NCI-H2029 (cell line): ENCODE measurements around the gene PLCG2.
"Not testable (repeated sequence)": the region's sequence is repeated elsewhere in the genome, so short reads cannot be mapped to it uniquely, and the experiment has no call there.

ENCODE experiments used
- DNase-seq: peaks from one replicate; lab custom pipeline; 2025; lab: John Stamatoyannopoulos, UW

Gene PLCG2

DNA sequence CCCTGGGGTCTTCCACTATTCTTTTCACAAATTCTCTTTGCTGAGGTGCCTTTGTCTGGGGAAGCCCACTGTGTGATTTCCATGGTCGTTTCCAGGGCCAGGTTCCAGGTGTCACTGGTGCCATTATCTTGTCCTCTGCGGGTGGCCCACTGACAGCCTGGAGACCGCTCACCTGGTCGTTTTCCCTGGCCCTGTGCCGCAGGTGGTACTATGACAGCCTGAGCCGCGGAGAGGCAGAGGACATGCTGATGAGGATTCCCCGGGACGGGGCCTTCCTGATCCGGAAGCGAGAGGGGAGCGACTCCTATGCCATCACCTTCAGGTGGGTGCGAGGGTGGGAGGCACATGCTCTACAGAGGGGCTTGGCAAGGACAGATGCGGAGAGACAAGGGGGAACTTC is 133.3 kb downstream of the PLCG2 start:
- no peak for DNase-seq

DNA sequence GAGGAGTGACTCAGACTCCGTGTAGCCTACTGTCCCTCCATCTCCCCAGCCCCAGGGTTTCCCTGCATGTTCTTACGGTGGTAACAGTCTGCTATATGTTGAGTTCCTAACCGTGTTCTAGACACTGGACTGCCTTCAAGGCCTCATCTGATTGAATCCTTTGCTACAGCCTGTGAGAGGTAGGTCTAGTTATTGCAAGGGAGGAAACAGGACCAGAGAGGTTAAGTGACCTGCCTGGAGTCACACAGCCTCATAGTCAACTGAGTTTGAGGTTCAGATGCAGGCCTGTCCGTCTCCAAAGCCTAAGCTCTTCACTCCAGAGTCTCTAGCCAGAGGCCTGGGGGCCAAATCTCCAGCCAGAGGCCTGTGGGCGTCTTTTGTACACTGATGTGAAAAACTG is 134.1 kb downstream of the PLCG2 start:
- DNase-seq: no peak

DNA sequence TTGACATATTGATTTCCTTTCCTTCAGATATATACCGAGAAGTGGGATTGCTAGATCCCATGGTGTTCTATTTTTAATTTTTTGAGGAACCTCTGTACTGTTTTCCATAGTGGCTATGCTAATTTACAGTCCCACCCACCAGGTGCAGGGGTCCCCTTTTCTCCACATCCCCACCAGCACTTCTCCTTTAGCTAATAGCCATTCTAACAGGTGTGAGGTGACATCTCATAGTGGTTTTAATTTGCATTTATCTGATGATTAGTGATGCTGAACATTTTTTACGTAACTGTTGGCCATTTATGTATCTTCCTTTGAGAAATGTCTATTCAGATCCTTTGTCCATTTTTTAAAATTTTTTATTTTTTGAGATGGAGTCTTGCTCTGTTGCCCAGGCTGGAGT is 138.3 kb downstream of the PLCG2 start:
- DNase-seq: no peak

DNA sequence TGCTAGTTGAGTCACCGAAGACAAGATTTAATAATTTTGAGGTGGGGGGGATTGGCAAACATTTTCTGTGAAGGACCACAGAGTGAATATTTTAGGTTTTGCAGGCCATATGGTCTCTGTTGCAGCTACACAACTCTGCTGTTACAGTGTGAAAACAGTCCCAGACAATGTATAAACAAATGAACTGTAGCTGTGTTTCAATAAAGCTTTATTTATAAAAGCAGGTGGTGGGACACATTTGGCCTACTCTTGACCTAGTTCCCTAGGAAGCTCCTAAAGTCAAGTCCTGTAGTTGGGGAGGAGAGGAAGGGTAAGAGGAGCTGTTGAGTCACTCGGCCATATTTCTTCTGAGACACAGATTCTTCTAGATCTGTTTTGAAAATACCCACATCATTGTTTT is 139.8 kb downstream of the PLCG2 start:
- DNase-seq: no peak

DNA sequence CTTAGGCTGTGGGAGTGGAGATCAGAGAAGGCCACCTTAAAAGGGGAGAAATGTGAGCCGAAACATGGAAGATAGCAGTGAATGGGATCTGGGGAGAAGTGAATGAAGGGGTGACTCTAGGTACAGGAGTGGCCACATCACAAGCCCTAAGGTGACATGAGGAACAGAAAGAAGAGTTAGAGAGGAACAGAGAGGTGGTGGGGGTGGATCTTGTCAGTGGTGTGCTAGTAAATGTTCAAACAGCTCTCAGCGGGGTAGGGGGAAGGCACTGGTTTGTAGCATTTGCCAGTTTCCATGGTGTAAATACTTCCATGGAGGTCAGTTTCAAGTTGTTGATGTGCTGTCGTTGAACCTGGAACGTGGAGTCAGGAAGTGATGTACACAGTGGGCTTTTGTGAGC is 141.4 kb downstream of the PLCG2 start:
- no peak for DNase-seq

DNA sequence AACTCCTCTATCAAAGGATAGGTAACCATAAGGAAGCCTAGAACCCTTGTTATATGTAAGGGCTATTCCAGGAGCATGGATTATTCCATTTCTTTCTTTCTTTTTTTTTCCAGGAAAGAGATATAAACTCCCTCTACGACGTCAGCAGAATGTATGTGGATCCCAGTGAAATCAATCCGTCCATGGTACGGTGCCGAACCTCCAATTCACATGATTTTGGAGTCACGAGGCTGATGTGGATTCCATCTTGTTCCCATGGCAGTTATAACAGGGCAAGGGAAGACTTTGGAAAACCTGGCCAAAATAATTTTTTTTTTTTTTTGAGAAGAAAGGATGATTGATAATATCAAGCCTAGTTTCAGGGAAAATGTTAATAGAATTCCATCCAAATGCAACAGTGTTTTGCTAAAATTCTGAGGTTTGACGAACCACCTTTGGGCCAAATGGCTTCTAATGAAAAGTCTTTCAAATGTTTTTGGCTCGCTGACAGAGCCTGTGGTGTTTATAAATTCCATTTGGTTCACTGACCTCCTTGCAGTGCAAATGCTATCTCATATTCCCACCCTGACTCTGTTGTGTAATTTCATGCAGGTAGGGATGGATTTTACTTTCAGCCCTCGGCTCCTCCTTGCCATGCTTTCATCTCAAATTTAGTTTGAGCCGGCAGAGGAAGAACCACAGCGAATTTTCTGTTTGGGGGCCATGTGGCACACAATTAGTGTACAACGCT is 142.2 kb downstream of the PLCG2 start:
- no peak for DNase-seq

DNA sequence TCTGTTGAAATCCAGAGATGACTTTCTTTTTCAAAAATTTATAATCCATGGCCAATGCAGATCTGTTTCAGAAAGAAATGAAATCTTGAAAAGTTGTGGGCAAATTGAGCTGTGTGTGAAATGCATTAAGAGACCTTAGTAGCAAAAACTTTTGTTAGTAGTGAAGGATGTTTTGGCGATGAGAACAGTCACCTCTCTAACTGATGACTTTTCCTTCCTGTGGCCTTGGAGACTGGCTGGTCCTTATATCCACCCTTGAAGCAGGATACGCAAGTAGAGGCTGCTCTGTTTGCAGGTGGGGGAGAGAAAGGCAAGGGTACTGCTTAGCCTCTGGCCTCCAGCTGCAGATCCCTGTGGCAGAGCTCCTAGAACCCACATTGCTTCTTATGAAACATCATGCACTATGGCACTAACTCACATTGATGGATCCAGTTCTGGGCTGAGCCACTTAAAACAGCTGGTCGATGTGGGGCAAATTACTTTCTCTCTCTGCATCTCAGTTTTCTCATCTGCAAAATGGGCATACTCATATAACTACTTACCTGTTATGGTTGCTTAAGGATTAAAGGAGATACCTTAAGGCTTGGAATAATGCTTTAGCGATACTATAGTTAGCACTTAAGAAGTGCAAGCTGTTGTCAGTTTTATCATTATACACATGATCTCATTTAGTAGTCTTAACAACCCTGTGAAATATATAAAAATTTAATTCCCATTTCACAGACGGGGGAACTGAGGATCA is 142.9 kb downstream of the PLCG2 start:
- no peak for DNase-seq

DNA sequence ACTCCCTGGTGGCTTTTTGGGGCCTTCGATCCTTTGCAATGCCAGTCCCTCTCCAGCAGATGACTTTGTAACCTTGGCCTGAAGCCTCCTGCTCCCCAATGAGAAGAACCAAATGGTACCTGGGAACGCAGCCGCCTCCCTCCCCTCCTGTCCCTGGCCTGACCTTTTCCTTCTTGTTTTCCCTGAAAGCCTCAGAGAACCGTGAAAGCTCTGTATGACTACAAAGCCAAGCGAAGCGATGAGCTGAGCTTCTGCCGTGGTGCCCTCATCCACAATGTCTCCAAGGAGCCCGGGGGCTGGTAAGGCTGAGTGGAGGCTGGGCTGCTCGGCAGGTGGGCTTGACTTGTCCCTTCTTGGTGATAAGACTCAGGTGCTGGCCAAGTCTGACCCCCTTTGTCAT is 144.2 kb downstream of the PLCG2 start:
- DNase-seq: no peak

DNA sequence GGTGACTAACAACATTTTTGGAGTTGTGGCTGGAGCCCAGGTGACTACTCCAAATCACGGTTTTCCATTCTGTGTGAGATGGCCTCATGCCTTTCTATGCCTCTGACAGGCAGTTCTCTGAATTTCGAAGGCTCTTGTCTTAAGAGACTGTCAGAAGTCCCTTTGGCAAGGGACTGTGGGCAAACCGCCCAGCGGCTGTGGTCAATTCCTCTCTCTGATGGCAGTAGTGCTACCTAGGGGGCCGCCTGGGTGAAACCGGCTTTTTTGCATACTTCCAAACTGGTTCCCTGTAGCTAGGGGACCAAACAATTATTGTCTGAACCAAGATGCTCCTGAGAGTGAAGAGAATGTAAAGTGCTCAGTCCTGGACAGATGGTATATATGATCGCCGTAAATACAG is 145.9 kb downstream of the PLCG2 start:
- no peak for DNase-seq

DNA sequence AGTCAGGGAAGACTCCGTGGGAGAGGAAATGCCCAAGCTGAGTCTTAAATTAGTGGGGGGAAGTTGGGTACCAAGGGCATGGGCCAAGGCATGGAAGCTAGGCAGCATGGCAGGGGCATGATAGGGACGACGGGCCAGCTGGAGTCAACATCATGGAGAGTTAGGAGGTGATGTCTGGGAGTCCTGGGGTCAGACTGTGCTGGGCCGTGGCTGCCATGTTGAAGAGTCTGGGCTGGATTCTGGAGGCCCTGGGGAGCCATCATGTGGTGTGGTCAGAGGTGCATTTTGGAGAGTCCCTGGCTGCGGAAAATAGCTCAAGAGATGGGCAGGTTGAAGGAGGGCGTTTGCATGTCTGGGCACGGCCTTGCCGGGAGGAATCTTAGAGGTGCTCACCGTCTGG is 146.9 kb downstream of the PLCG2 start:
- DNase-seq: no peak

DNA sequence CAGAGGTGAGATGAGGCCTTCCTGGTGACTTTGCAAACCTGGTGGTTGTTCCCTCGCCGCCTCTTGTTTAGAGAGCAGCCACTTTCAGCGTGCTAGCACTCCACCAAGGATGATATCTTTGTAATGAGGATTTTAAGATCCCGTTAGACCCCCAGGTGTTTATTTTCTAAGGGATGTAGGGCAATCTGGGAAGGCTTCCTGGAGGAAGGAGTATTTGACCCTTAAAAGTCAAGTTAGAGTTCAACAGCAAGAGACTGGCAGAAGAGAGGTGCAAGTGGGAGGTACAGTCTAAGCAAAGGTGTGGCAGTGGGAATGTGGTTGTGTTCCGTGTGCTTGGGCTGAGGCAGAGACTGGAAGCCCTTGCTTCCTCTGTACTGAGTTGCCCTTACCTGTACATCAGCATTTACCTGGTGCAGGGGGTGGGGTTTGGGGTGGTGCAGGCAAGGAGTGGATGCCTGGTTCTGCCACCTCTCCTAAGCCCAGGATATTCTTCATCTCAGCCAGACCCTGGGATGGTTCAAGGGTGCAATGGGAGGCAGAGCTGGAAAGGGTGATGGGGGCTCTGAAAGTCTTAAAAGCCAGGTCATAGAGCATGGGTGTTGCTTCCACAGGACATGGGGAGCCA is 148.6 kb downstream of the PLCG2 start:
- DNase-seq: no peak

DNA sequence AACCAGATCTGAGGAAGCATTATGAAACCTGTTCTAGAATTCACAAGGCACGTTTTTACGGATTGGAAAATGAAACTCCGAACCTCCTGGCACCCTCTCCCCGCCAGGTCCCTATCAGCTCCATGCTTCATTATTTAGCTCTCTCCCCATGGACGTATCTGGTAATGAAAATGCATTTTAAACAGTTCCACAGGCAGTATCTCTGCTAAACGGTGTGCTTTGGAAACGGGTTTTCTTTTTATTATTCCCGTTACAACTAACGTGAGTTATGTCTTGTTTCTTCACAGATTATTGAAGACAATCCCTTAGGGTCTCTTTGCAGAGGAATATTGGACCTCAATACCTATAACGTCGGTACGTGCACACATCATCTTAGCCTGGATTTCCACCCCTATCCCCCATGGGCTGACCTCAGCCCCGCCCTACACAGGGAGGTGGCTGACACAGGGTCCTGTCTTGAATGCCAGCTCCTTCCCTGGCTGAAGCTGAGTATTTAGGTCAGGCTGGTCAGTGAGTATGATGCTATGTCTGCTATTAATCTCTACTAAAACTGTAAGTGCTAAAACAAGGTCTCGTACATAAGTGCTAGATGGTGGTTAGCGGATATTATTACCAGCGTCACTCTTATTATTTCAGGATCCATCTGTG is 149.3 kb downstream of the PLCG2 start:
- DNase-seq: no peak

DNA sequence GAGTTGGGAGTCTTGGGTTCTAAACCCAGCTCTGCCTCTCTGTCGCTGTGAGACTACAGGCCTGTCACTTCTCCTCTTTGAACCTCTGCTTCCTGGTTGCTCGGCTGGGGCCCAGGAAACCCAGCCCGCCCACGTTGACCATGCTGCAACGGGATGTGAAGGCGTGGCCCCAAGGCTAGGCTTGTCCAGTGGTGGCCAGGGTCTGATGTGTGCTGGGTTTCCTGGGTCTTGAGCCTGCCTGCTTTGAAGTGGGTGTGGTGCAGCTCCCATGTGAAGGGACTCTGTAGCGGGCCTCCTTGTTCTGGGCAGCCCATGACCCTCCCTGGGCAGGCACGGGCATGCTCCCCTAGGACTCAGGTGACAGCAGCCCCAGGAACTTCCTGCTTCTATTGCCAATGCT is 149.9 kb downstream of the PLCG2 start:
- DNase-seq: no peak

DNA sequence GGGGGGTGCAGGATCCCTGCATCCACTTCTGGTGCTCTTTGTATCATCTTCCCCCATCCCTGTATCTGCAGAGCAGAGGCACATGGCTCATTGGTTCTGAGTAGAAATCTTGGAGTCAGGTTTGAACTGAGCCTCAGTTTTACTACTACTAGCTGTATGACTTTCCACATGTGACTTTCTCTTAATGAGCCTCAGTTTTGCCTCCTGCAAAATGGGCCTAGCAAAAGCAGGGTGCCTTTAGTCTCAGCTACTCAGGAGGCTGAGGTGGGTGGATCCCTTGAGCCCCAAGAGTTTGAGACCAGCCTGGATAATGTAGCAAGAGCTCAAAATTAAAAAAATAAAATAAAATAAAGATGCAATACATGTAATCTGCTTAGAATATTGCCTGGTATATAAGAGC is 150.8 kb downstream of the PLCG2 start:
- no peak for DNase-seq

DNA sequence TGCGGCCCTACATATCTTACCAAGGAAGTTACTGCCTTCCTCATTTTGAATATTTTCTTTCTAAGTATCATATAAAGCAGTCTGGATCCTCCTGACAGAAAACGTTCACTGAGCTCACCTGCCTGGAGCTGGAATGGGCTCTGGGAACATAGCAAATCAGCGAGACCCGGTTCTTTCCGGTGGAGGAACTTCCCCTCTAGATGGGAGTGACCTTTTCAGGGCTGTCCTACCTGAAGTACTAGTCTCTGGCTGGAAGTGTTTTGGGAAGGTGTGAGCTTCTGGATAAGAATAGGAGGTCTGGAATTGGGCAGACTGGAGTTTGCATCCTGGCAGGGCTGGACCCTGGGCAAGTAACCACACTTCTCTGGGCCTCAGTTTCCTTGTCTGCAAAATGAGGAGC is 152.8 kb downstream of the PLCG2 start:
- DNase-seq: no peak

DNA sequence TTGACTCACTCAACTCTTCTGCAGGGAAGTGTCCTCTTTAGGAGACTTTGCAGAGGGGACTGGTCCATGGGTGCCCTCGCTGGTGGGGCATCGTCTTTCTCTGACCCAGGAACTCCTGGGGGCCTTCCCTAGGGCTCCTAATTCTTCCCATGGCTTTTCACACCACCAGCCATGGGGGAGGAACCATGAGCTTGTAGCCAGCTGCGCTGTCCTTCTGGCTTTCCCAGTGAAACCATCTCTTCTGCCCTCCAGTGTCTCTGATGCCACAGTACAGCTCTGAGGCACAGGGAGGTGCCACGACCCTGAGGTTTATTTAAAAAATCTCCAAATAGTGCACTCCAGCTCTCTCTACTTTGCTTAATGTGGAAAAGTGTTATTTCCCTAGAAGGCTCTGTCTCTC is 153.6 kb downstream of the PLCG2 start:
- no peak for DNase-seq

DNA sequence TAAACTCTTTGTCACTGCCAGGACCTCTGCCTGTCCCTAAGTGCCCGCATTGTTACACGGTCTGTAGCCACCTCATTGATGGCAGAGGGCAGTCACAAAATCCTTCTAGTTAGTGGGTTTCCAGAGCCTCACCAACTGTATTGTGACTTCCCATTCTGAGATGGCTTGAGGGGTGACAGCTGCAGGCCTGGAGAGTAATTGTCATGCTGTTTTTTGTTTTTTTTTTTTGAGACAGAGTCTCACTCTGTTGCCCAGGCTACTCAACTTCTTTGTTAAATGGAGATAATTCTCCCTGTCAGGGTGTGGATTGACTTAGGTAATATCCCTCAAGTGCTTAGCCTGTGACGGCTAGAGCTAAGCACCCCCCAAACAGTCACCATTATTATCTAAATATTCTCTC is 154.3 kb downstream of the PLCG2 start:
- DNase-seq: no peak

DNA sequence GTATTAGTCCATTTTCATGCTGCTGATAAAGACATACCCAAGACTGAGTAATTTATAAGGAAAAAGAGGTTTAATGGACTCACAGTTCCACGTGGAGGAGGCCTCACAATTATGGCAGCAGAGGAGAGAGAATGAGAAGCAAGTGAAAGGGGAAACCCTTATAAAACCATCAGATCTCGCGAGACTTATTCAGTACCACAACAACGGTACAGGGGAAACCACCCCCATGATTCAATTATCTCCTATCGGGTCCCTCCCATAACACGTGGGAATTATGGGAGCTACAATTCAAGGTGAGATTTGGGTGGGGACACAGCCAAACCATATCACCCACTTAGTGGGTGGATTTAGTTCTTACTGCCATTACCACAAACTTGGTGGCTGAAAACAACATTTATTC is 155.6 kb downstream of the PLCG2 start:
- not testable (repeated sequence) for DNase-seq

DNA sequence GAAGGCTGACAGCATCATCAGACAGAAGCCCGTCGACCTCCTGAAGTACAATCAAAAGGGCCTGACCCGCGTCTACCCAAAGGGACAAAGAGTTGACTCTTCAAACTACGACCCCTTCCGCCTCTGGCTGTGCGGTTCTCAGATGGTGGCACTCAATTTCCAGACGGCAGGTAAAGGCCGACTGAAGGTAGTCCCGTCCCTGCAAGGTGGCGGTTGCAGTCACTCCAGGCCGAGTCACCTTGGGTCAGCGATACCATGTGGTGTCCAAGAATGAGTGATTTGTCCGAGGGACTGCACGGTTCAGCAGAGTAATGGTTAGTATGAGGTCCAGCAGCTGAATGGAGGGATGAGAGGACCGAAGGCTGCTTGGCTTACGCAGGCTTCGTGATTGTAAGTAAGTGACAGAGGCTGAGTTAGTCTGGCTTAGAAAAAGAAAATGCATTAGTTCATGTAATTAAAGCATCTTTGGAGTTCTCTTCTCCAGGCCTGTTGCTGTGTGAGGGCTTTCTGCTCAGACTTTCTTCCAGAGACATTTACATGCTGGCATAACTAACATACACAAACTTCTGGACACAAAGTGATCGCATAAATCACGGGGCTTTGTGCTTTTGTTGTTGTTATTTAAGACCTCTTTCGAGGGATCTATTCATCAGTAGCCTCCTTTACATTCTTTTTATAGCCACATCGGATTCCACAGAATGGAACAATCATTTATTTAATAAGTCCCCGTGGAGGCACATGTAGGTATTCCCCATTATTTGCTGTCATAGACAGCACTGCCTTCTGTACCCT is 157.3 kb downstream of the PLCG2 start:
- DNase-seq: no peak

DNA sequence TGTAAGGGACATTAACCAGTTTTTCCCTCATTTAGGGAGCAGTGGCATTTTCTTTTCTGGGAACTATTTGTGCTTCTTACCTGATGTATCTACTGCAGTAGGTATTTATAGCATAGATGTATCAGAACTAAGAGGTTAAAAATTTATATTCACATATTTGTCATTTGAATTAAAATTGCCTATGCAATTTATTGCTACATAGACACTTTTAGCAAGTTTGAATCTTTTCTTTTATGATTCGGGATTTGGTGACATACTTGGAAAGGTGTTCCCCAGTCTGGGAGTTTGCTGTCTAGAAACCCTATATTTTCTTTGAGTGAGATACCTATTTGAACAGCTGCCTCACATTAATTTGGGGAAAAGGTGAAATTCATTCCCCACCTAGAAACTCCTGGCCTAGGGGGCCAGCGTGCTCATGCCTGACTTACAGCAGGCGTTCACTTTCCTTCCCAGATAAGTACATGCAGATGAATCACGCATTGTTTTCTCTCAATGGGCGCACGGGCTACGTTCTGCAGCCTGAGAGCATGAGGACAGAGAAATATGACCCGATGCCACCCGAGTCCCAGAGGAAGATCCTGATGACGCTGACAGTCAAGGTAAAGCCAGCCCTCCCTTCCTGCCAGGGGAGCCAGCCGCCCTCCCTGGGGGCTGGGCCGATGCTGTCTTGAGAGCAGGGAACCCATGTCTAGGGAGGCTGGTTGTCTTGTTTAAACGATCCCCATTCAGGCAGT is 158.4 kb downstream of the PLCG2 start:
- DNase-seq: peak; percentile 30
